BE2C (cell line): ENCODE results near the gene EDAR.

Source experiments
- DNase-seq: peaks from one replicate; pipeline ENCODE4 v3.0.0-alpha.2; 2020
- H3K27me3 ChIP-seq: fragments of 250-450 bp; sonication (Bioruptor Pico); 2 replicates; pipeline ENCODE4 v1.5.1; 2020; ENCODE audit warnings: mild to moderate bottlenecking
- H3K36me3 ChIP-seq: fragments of 250-450 bp; sonication (Bioruptor Pico); 2 replicates; pipeline ENCODE4 v1.5.1; 2020; ENCODE audit warnings: mild to moderate bottlenecking
- H3K4me1 ChIP-seq: fragments of 250-450 bp; sonication (Bioruptor Pico); 2 replicates; pipeline ENCODE4 v1.5.1; 2020
- H3K4me3 ChIP-seq: 2 replicates; pipeline ENCODE4 v1.5.1; 2011; ENCODE audit warnings: low read depth, low read length
- H3K9me3 ChIP-seq: fragments of 250-450 bp; sonication (Bioruptor Pico); 2 replicates; pipeline ENCODE4 v1.5.1; 2020
- TF ChIP-seq, protein P1 (sequence below): IDR thresholded peaks from 2 replicates; pipeline ENCODE4 v1.5.1; 2012; ENCODE audit warnings: mild to moderate bottlenecking, low read depth, low read length

EDAR gene

GRCh38 chr2:108934583-108935245 lies 54.3 kb downstream of the EDAR start:
- no peaks in the 10 kb centered on the region for H3K27me3 ChIP-seq
- no peaks in the 10 kb centered on the region for H3K9me3 ChIP-seq
- H3K36me3 ChIP-seq, result no peaks in the 10 kb centered on the region
- TF ChIP-seq, protein P1, sequence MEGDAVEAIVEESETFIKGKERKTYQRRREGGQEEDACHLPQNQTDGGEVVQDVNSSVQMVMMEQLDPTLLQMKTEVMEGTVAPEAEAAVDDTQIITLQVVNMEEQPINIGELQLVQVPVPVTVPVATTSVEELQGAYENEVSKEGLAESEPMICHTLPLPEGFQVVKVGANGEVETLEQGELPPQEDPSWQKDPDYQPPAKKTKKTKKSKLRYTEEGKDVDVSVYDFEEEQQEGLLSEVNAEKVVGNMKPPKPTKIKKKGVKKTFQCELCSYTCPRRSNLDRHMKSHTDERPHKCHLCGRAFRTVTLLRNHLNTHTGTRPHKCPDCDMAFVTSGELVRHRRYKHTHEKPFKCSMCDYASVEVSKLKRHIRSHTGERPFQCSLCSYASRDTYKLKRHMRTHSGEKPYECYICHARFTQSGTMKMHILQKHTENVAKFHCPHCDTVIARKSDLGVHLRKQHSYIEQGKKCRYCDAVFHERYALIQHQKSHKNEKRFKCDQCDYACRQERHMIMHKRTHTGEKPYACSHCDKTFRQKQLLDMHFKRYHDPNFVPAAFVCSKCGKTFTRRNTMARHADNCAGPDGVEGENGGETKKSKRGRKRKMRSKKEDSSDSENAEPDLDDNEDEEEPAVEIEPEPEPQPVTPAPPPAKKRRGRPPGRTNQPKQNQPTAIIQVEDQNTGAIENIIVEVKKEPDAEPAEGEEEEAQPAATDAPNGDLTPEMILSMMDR, result no peak
- DNase-seq, result no peak
- peaks cover 15% of the 10 kb centered on the region for H3K4me1 ChIP-seq
- no peak overlapping the region for H3K4me3 ChIP-seq

GRCh38 chr2:108934151-108934550 lies 54.9 kb downstream of the EDAR start:
- Histone ChIP-seq H3K4me1 (peaks cover 15% of the 10 kb centered on the region), H3K9me3 (no peaks in the 10 kb centered on the region), H3K36me3 (no peaks in the 10 kb centered on the region), H3K4me3 (no peak overlapping the region), H3K27me3 (no peaks in the 10 kb centered on the region)
- TF ChIP-seq, protein P1, result no peak
- no peak for DNase-seq

DNA sequence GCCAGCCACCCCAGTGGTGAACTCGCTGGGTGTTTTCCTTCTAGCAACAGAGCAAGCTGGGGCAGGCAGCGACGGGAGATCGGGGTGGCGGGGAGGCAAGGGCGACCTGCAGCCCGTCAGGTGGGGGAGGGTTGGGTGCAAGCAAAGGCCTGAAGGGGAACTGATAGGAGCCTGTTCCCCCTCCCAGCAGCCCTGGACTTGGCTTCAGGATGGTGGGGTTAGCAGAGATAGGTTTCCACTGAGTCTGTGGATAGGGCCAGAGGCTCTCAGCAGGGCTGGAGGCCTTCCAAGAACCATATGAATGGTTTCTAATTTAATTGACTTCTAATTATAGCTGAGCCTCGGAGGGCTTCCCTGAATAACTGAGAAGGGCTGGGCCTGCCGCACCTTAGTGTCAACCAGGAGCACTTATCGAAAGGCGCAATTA lies 55.3 kb downstream of the EDAR start:
- peaks cover 15% of the 10 kb centered on the region for H3K4me1 ChIP-seq
- H3K27me3 ChIP-seq, result no peaks in the 10 kb centered on the region
- TF ChIP-seq, protein P1, result no peak
- no peaks in the 10 kb centered on the region for H3K36me3 ChIP-seq
- H3K9me3 ChIP-seq, result no peaks in the 10 kb centered on the region
- peak; percentile 74 for DNase-seq
- peak overlapping the region; percentile 24; the same call in 1 of the 2 replicates for H3K4me3 ChIP-seq

DNA sequence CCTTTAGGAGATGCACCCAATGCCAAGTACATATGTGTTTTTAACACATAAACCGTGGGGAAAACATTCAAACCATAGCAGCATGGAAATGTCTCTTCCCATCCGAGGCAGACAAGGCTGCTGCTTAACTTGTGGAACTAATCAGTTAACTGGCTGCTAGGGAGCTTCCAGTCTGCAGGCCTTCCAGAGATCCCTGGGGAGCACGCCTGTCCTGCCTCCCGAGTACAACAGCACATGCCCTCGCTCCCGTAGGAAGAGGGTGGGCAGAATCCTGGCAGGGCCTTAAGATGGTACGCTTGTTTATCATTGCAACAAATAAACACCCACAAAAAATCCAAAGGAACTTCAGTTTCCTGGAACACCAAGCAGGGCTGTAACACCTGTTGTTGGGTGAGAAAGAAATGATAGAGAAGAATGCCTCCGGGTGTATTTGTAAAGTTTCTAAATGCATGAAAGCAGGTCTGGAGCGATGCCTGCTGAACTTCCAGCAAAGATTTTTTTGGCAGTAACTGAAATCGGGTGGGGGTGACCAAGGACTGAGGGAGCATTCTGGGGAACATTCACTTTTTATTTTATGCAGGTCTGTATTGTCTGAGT lies 56.2 kb downstream of the EDAR start:
- Histone ChIP-seq H3K27me3 (no peaks in the 10 kb centered on the region), H3K36me3 (no peaks in the 10 kb centered on the region), H3K4me3 (peak overlapping the region; percentile 24; the same call in 1 of the 2 replicates), H3K9me3 (no peaks in the 10 kb centered on the region), H3K4me1 (peaks cover 15% of the 10 kb centered on the region)
- peak; percentile 79 for DNase-seq
- TF ChIP-seq, protein P1, result no peak

DNA sequence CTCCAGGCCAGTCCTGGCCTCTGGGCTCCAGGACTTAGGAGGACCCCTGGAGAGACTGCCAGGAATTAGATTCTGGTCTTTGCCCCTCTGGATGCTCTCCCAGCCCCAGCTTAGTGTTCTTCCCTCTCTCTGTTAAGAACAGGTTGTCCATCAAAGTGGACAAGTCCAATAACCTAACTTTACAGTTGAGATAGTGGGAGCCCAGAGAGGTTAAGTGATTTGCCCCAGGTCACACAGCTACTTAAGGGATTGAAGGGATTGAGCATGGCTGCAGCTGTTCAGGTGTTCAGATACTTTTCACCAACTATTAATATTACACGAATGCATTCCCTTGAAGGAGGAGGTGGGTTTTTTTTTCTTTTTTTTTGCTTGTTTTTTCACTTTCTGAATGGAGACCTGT lies 57.6 kb downstream of the EDAR start:
- Histone ChIP-seq H3K9me3 (no peaks in the 10 kb centered on the region), H3K4me1 (peaks cover 15% of the 10 kb centered on the region), H3K36me3 (no peaks in the 10 kb centered on the region), H3K4me3 (no peak overlapping the region), H3K27me3 (no peaks in the 10 kb centered on the region)
- DNase-seq, result no peak
- TF ChIP-seq, protein P1, result no peak

DNA sequence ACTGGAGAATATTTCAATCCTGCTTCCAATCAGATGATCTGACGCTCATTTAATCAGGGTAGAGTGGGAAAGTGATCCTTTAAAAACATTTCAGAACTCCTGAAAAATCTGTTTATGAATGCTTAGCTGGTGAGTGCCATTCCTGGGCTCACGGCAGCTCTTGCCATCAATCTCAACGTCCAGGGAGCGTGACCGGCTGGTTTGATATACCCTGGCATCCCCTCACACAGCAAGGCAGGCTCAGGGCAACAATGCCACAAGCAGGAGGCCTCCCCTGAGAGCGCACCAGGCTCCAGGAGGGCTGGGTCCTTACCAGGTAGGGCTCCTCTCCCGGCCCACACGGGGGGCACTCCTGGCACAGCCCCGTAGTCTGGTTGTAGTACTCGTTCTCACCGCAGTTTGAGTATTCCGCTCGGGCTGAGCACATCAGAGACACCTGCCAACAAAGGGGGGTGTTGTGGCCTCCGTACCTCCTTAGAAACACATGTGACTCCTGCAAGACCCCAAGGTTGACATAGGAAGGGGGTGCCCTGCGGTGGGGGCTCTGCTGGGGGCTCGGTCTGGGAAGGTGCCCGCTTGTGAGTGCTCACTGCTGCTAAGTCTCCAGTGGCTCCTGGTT lies 59.1 kb downstream of the EDAR start:
- no peaks in the 10 kb centered on the region for H3K36me3 ChIP-seq
- TF ChIP-seq, protein P1, result no peak
- H3K4me3 ChIP-seq, result no peak overlapping the region
- H3K27me3 ChIP-seq, result no peaks in the 10 kb centered on the region
- no peaks in the 10 kb centered on the region for H3K9me3 ChIP-seq
- peaks cover 11% of the 10 kb centered on the region for H3K4me1 ChIP-seq
- no peak for DNase-seq
